T-helper 1 cell (primary cell): ENCODE measurements around the gene CECR2.

Source experiments
- DNase-seq, 5 donors: peaks; one replicate each; pipeline ENCODE4 v3.0.0-alpha.2; 2012 to 2020

Gene CECR2

GRCh38 chr22:17368554-17369438, 464 bp upstream of the CECR2 start:
- no peak for DNase-seq

- DNase-seq = no peak
Measured at GRCh38 chr22:17370026-17370765, 936 bp downstream of the CECR2 start.

- no peak for DNase-seq
Measured at GRCh38 chr22:17370766-17371432, 1.6 kb downstream of the CECR2 start.

- no peak for DNase-seq
Measured at GRCh38 chr22:17371448-17371847, 2.2 kb downstream of the CECR2 start.

GRCh38 chr22:17373855-17374254, 4.6 kb downstream of the CECR2 start:
- no peak for DNase-seq

GRCh38 chr22:17375914-17376614, 6.8 kb downstream of the CECR2 start:
- no peak for DNase-seq

GRCh38 chr22:17376950-17377349, 7.7 kb downstream of the CECR2 start:
- DNase-seq = no peak

GRCh38 chr22:17379944-17380343, 10.7 kb downstream of the CECR2 start:
- DNase-seq = no peak

GRCh38 chr22:17380359-17381087, 11.3 kb downstream of the CECR2 start:
- no peak for DNase-seq

GRCh38 chr22:17381192-17381913, 12.1 kb downstream of the CECR2 start:
- no peak for DNase-seq

GRCh38 chr22:17384612-17385330, 15.5 kb downstream of the CECR2 start:
- no peak for DNase-seq

GRCh38 chr22:17387356-17387755, 18.1 kb downstream of the CECR2 start:
- no peak for DNase-seq

- DNase-seq = no peak
Measured at GRCh38 chr22:17388235-17388634, 19.0 kb downstream of the CECR2 start.

- DNase-seq = no peak
Measured at GRCh38 chr22:17390087-17390486, 20.8 kb downstream of the CECR2 start.

- no peak for DNase-seq
Measured at GRCh38 chr22:17396516-17396915, 27.3 kb downstream of the CECR2 start.

GRCh38 chr22:17397756-17398547, 28.7 kb downstream of the CECR2 start:
- no peak for DNase-seq

- no peak for DNase-seq
Measured at GRCh38 chr22:17400305-17400704, 31.0 kb downstream of the CECR2 start.

- no peak for DNase-seq
Measured at GRCh38 chr22:17401728-17402127, 32.5 kb downstream of the CECR2 start.

GRCh38 chr22:17402293-17402692, 33.0 kb downstream of the CECR2 start:
- DNase-seq = no peak

- no peak for DNase-seq
Measured at GRCh38 chr22:17403906-17404305, 34.6 kb downstream of the CECR2 start.
